ENCODE measurements around the gene MYH14. TPM values are rescaled to one million over a fixed set of nuclear protein-coding genes. Genes with fewer than 3 reads are reported as not detected.

The MYH14 gene
- total RNA-seq (2016; rRNA removed; fragmentation: Illumina TruSeq; extraction: Trizol) (5.5 and 6.4 TPM in 2 replicates), polyA plus RNA-seq (2011; rRNA removed) (5.8 and 8.0 TPM in 2 replicates), polyA minus RNA-seq (2011; rRNA and poly(A)+ RNA removed; ENCODE audit: low replicate concordance) (22.4 TPM in 1 of 2 replicates, not detected in the other), Bru-seq, nascent RNA (percentile 44 among the genes with signal in this experiment), BruChase-seq, experiment 1, labeled RNA remaining after a 6-hour chase (percentile 52 among the genes with signal in this experiment), BruChase-seq, experiment 2, labeled RNA remaining after a 2-hour chase (percentile 46 among the genes with signal in this experiment)
- 0.53 and 0.61 TPM in 2 replicates for total RNA-seq (2016; cell fraction: cytosol; rRNA removed; fragmentation: Illumina TruSeq; extraction: Trizol; ENCODE audit: low read depth)
- total RNA-seq (2016; cell fraction: insoluble cytoplasmic fraction; rRNA removed; fragmentation: Illumina TruSeq; extraction: Trizol): 4.9 and 6.5 TPM in 2 replicates
- 2.1 and 2.4 TPM in 2 replicates for total RNA-seq (2016; cell fraction: membrane; rRNA removed; fragmentation: Illumina TruSeq; extraction: Trizol)
- total RNA-seq (2016; cell fraction: nucleus; rRNA removed; fragmentation: Illumina TruSeq; extraction: Trizol): 4.0 and 5.6 TPM in 2 replicates
- polyA plus RNA-seq (2011; cell fraction: cytosol; rRNA removed): 5.0 and 5.4 TPM in 2 replicates
- polyA plus RNA-seq (2011; cell fraction: nucleus; rRNA removed): 15.1 and 15.8 TPM in 2 replicates
- polyA plus RNA-seq (2012): 5.1 and 8.9 TPM in 2 replicates
- polyA plus RNA-seq (2016; cell fraction: cytosol; fragmentation: Illumina TruSeq; extraction: Trizol; ENCODE audit: low read depth): 0.88 and 1.1 TPM in 2 replicates
- polyA plus RNA-seq (2016; cell fraction: insoluble cytoplasmic fraction; fragmentation: Illumina TruSeq; extraction: Trizol; ENCODE audit: low read depth): 6.6 and 11.4 TPM in 2 replicates
- 1.4 and 1.7 TPM in 2 replicates for polyA plus RNA-seq (2016; cell fraction: membrane; fragmentation: Illumina TruSeq; extraction: Trizol; ENCODE audit: low read depth)
- polyA plus RNA-seq (2016; cell fraction: nucleus; fragmentation: Illumina TruSeq; extraction: Trizol; ENCODE audit: insufficient read depth, low read depth): 14.3 and 14.6 TPM in 2 replicates
- 11.9 and 12.9 TPM in 2 replicates for polyA minus RNA-seq (2011; cell fraction: cytosol; rRNA and poly(A)+ RNA removed)
- 9.0 TPM in 2 replicates for polyA minus RNA-seq (2011; cell fraction: nucleus; rRNA and poly(A)+ RNA removed)
- long read RNA-seq, experiment 1, partial matches to known transcripts: 1 of 4 reads
- long read RNA-seq, experiment 1, other reads (novel, unspliced or antisense): 2 of 4 reads
- long read RNA-seq, experiment 2, transcript MYH14-207 (1 exons, 2,225 nt): major isoform, 7 of 40 reads
- long read RNA-seq, experiment 2, partial matches to known transcripts: 28 of 40 reads
- long read RNA-seq, experiment 2, other reads (novel, unspliced or antisense): 5 of 40 reads

DNA sequence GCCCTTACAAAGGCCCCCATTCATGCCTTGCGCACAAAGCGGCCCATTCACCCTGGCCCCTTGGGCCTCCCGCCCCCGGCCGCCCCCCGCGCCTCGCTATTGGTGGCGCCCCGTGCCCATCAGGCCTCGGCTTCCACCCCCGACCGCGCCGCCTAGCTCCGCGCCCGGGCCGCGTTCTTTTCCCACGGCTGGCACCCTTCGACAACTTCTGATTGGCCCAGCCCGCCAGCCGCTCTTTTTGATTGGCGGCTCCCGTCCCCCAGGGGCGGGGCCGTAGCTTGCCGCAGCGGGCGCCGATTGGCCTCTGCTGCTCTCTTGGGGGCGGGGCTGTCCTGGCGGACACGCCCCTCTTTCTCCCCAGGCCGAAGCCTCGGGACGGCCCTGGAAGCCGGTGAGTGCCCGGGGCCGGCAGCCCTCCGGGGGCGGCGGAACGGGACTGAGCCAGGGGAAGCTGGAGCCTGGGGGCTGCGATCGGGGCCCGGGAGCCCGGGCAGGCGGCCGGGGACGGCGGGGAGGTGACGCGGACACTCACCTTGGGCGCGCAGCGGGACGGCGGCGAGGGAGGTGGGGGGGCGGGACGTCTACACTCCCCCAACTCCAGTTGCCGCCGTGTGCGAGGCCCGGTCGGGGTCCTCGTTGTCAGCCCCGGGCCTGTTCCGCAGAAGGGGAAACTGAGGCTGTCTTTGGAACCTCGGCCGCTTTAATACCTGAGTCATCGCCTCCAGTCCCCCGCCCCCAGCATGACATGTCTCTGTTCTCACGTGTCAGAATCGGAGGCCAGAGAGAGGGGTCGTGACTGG lies at the start of gene MYH14:
TSS of gene MYH14 (plus strand) at position 342 of the 800 bp plus-strand sequence. CDS start 6,744 bp downstream, outside the sequence.
- no peaks in the 10 kb centered on the region for H4K20me1 ChIP-seq (ENCODE audit: insufficient read depth, low read length)
- peak; percentile 76 for ATAC-seq
- no peaks in the 10 kb centered on the region for H3K9me3 ChIP-seq (ENCODE audit: low read length)
- no peaks in the 10 kb centered on the region for H3K79me2 ChIP-seq (ENCODE audit: insufficient read depth, low read length)
- POLR2A ChIA-PET: interaction anchor here (0.6 to 1.3 kb wide), 3 partner anchors 10 to 56 kb away, joined by 4 to 9 read pairs (median 4); no protein-coding TSS in a partner anchor
- H3K9ac ChIP-seq (ENCODE audit: insufficient read depth, low read depth, low read length): peak within 1 kb of the TSS; percentile 72
- BruUV-seq (replicated peaks): no TSS peak
- H3K27ac ChIP-seq (ENCODE audit: extremely low read length, insufficient read depth, low read length): peak within 1 kb of the TSS; percentile 44
- 57% methylated on average over 54 of the region's 78 CpGs for WGBS (ENCODE audit: low lambda C conversion rate)
- H3K36me3 ChIP-seq (replicated peaks in 1 of 2; ENCODE audit: control insufficient read depth in 1 of 2, insufficient read depth in 2 of 2, low read length in 2 of 2): no peaks in the 10 kb centered on the region
- peak; percentile 79 for DNase-seq (ENCODE audit: low spot score)
- peak within 1 kb of the TSS; percentile 48 to 73 (median 57); a peak in 5 of 6 replicates for H3K4me3 ChIP-seq (replicated peaks in 1 of 3; ENCODE audit: insufficient read depth in 1 of 3, low read depth in 2 of 3, low read length in 3 of 3)
- no peak within 1 kb of the TSS for H2AFZ ChIP-seq (ENCODE audit: low read length)
- FAIRE-seq: no peak
- H3K27me3 ChIP-seq (ENCODE audit: control insufficient read depth in 1 of 2, insufficient read depth in 2 of 2, low read length in 2 of 2): no peaks in the 10 kb centered on the region; a peak in 2 of 5 replicates
- H3K4me1 ChIP-seq (ENCODE audit: insufficient read depth, low read length): peaks cover 35% of the 10 kb centered on the region
- H3K4me2 ChIP-seq (ENCODE audit: low read depth, low read length): peak within 1 kb of the TSS; percentile 76
- intact Hi-C loops (cut with micrococcal nuclease; ENCODE audit: unreplicated experiment) (no loop called here), in situ Hi-C loops (cut with HindIII; ENCODE audit: extremely low pct_ligation_motif_present, low pct_unique_long_range_greater_than_20kb) (no loop called here)
- CTCF ChIA-PET (ENCODE audit: low intra/inter-chr PET ratio, low total read pairs): no interaction called here
- TF ChIP-seq EZH2 (conservative IDR thresholded peaks at IDR 0.05; ENCODE audit: low read depth, low read length) (no peak), TMF1 (CRISPR knock-in tag; IDR thresholded peaks at IDR 0.05; ENCODE audit: low read depth) (no peak), ZNF101 (CRISPR knock-in tag; IDR thresholded peaks at IDR 0.05; ENCODE audit: borderline replicate concordance, low read depth) (no peak), RARG (CRISPR knock-in tag; IDR thresholded peaks at IDR 0.05; ENCODE audit: low read depth) (no peak), NFYB (CRISPR knock-in tag; IDR thresholded peaks at IDR 0.05) (peak; percentile 91), SP4 (CRISPR knock-in tag; IDR thresholded peaks at IDR 0.05) (peak; percentile 91), HNRNPL (IDR thresholded peaks at IDR 0.05; ENCODE audit: low read depth, low read length) (peak; percentile 73; the same call in 1 of the 2 replicates), ZNF292 (CRISPR knock-in tag; IDR thresholded peaks at IDR 0.05; ENCODE audit: borderline replicate concordance, low read depth) (no peak), SP2 (CRISPR knock-in tag; IDR thresholded peaks at IDR 0.05) (peak; percentile 87), ZNF224 (CRISPR knock-in tag; IDR thresholded peaks at IDR 0.05) (no peak)
- TF ChIP-seq, protein P1, sequence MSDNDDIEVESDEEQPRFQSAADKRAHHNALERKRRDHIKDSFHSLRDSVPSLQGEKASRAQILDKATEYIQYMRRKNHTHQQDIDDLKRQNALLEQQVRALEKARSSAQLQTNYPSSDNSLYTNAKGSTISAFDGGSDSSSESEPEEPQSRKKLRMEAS (IDR thresholded peaks at IDR 0.05): peak; percentile 7; the same call in 1 of the 2 replicates
- TF ChIP-seq, protein P2, sequence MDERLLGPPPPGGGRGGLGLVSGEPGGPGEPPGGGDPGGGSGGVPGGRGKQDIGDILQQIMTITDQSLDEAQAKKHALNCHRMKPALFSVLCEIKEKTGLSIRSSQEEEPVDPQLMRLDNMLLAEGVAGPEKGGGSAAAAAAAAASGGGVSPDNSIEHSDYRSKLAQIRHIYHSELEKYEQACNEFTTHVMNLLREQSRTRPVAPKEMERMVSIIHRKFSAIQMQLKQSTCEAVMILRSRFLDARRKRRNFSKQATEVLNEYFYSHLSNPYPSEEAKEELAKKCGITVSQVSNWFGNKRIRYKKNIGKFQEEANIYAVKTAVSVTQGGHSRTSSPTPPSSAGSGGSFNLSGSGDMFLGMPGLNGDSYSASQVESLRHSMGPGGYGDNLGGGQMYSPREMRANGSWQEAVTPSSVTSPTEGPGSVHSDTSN (CRISPR knock-in tag; IDR thresholded peaks at IDR 0.05): peak; percentile 80
- TF ChIP-seq, protein P3, sequence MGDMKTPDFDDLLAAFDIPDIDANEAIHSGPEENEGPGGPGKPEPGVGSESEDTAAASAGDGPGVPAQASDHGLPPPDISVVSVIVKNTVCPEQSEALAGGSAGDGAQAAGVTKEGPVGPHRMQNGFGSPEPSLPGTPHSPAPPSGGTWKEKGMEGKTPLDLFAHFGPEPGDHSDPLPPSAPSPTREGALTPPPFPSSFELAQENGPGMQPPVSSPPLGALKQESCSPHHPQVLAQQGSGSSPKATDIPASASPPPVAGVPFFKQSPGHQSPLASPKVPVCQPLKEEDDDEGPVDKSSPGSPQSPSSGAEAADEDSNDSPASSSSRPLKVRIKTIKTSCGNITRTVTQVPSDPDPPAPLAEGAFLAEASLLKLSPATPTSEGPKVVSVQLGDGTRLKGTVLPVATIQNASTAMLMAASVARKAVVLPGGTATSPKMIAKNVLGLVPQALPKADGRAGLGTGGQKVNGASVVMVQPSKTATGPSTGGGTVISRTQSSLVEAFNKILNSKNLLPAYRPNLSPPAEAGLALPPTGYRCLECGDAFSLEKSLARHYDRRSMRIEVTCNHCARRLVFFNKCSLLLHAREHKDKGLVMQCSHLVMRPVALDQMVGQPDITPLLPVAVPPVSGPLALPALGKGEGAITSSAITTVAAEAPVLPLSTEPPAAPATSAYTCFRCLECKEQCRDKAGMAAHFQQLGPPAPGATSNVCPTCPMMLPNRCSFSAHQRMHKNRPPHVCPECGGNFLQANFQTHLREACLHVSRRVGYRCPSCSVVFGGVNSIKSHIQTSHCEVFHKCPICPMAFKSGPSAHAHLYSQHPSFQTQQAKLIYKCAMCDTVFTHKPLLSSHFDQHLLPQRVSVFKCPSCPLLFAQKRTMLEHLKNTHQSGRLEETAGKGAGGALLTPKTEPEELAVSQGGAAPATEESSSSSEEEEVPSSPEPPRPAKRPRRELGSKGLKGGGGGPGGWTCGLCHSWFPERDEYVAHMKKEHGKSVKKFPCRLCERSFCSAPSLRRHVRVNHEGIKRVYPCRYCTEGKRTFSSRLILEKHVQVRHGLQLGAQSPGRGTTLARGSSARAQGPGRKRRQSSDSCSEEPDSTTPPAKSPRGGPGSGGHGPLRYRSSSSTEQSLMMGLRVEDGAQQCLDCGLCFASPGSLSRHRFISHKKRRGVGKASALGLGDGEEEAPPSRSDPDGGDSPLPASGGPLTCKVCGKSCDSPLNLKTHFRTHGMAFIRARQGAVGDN (CRISPR knock-in tag; IDR thresholded peaks at IDR 0.05): peak; percentile 46; the same call in 1 of the 2 replicates
